Glomerular visceral epithelial cell (primary cell): ENCODE data around the gene PXDN.
A peak's percentile ranks its signal among the peaks of the same experiment; 100 is the strongest.

Source experiments
- DNase-seq: peaks from one replicate; pipeline ENCODE4 v3.0.0-alpha.2; 2016; ENCODE audit errors: extremely low spot score

Gene PXDN

DNA sequence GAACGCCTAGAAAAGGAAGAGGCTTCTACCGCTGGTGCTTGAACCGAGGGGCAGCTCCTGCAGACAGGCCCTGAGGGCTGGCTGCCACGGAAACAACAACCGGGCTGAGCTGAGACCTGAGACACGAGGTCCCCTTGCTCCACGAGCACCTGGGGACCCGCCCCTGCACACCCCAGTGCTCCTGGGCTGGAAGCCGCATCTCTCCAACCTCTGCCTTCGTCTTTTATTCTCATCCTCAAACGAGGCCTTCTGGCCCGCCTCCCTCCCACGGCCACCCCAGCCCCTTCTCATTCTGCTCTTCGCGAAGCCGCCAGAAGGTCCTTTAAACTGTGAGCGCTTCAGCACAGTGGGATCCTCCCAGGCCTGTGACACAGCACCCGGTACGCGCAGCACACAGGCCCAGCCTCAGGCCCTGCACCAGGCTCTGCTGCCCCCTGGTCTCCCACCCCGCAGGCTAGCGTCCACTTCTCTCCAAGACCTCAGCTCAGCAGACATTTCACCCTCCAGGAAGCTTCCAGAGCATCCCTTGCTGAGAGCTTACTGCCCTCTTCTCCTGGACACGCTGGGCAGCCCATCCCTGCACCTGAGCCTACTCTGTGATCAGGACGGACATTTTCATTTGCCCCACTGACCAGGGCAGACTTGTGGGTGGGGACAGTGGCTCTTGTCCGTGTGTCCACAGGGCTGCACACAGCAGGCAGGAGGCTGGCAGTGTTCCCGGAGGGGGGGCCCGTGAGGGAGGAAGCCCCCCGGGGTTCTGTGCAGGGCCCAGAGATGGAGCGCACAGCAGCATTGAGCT, 149.7 kb downstream of the PXDN start:
- no peak for DNase-seq

DNA sequence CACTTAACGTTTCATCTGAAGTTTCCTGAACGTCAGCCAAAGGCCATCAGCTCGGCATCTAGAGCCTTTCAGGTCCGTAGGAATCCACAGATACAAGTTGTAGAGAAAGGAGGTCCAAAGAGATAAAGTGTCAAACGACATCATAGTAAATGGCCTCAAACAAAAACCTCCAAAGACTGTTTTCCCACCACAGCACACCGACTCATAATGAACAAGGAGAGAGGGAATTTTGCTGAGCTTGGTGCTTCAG, 150.3 kb downstream of the PXDN start:
- DNase-seq, result no peak

DNA sequence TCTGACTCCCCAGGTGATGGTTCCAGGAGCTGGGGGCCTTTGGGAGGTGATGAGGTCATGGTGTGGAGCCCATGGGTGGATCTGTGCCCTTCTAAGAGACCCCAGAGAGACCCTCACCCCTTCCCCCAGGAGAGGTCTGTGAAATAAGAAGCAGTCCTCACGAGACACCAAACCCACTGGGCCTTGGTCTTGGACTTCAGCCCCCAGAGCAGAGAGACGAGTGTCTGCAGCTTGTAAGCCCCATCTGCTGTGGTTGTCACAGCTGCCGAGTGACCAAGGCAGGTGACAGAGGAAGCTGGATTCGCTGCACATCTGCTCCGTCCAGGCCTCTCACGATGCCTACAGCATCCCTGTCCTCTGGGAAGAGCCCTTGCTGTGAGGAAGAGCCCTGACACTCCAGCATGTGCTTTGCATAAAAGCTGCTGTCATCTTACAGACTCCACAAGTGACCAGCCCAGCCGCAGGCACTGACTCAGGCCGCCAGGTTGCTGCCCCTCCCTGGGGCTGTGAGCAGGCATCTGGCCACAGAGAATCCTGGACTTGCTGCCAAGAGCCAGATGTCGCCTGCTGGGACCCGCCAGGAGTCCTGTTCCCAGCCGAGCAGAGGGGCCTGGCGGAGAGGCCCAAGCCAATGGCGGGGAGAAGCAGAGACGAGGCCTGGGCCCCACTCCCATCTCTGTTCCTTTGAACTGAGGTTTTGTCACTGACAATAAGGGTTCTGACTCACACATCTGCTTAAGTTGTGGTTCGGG, 150.8 kb downstream of the PXDN start:
- DNase-seq, result peak; percentile 83

DNA sequence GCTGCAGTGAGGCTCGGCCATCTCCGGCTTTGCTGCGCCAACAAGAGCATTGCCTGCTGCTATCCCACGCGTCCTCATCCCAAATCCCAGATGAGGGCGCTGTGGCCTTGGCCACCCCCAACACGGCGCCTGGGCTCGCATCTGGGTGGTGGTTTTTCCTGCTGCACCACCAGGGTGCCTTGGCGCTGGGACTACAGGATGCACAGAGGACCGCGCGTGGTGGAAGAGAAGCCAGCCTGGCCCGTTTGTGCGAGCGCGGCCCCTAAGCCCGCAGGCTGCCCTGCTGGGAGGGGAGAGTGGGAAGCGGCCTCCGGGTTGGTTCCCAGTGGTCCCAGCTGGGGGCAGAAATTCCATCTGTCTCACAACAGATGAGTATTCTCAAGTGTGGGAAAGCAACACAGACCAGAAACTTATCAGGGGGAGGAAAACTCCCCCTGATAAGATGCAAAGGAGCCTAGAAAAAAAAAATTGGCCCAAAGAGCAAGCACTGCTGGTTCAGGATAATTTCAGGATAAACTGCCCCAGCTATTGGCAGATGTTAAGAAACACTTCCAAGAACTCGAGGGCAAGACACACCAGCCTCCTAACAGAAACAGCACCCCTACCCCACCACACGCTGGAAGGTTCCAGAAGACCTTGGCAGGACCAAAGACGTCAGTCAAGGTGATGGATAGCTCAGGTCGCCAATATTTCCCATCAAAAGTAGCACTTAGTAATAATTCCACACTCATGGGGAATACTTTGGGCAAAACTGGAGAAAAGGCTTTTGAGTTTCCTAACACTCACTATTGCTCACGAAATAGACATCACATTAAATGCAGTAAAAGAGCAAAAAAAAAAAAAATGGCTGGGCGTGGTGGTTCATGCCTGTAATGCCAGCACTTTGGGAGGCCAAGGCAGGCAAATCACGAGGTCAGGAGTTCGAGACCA, 152.1 kb downstream of the PXDN start:
- peak; percentile 68 for DNase-seq

DNA sequence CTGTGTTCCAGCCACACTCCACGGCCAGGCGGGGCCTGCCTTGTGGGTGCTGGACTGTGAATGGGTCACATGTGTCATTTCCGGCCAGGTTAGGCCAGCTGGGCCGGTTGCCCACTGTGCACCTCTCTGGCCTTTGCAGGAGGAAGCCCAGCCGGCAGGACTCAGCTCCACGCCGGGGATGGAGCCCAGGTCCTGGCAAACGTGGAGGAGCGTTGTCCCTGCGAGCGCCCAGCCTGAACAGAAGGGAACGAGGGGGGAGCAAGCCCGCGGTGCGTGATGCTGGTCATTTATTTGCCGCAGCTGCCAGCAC, 152.9 kb downstream of the PXDN start:
- DNase-seq, result peak; percentile 30

DNA sequence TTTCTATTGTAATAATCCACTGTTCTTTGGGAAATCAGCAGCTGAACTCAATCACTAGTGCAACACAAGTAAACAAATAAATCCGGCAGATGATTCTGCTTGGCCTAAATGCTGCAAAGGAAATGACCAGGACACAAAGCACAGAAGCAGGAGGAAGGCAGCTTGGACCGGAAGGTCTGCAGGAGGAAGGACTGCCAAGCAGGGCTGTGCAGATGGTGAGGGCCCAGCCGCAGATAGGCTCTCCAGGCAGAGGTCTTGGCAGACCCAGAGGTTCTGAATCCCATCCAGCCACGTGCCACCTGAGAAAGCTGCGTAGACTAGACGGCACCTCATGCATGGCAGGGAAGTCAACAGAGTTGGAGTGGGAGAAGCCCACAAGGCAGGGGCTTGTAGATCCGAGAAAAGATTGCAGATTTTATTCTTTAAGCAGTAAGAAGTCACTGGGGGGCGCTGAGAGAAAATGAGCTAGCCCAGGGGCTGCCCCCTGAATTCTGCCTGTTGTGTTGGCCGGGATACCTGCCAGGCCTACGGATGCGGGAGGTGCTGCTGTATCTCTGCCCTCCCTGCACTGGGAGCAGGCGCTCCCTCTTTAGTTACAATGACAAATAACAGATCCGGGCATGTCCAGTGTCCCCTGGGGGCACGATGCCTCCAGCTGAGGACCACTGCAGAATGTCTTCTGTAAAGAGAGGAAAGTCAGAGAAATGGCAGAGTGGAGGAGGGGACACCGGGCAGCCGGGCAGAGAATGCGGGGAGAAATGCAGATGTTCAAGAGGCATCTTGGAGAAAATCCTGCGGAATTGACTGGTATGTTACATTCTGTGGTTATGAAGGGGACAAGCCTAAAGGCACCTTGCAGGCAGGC, 153.5 kb downstream of the PXDN start:
- DNase-seq, result no peak

DNA sequence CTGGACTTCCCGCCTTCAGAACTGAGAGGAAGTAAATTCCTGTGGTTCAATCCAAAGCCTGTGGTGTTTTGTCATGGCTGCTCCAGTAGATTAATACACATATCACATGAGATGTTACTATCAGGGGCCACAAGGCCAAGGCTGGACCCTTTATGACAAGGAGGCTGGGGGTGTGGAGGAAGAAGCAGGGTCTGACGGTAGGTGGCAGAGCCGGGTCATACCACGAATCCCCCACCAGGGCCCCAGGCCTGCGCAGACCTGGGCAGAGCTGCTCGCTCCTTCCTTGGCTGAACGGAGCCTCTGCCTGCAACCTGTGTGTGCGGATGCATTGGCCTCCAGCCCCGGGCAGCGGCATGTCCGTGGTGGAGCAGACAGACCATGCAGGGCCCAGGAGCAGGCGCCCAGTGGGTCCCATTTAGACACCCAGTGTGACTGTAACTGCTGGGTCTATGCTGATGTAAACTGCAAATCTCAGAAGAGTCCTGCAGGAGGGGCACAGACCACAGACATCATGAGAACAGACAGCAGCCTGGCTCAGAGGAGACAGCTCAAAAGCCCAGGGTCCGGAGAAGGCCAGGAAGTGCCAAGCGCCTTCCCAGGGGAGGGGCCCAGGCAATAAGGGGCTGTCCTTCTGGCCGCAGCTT, 155.2 kb downstream of the PXDN start:
- DNase-seq, result peak; percentile 52

DNA sequence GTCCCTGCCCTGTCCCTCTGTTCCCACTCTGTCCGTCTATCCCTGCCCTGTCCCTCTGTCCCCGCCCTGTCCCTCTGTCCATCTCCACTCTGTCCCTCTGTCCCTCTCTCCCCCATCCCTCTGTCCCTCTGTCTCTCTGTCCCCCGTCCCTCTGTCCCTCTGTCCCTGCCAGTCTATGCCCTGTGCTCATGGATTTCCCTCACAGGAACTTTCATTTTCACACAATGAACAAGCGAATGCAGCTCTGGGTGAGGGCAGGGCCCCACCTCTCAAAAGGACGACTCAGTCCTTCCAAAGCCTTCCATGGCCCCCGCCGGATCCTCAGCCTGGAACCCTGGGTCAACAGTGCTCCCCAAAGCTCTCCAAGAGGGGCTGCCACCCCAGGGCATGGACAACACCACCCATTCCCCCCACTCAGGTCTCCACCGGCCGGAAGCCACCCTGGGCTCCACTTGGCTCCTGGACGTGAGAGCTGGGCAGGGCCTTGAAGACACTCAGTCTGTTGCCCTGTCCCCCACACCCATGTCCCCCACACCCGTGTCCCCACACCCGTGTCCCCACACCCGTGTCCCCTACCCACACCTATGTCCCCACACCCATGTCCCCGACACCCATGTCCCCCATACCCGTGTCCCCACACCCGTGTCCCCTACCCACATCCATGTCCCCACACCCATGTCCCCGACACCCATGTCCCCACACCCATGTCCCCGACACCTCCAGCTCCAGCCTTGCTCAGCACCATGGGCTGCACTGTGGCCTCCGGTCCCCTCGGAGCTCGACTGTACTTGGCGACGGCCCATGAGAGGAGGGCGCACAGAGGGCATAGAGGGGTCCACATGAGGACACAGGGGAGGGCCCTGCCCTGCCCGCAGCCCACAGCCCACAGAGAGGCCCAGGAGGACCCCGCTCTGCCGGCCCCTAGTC, 156.0 kb downstream of the PXDN start:
- DNase-seq, result no peak

DNA sequence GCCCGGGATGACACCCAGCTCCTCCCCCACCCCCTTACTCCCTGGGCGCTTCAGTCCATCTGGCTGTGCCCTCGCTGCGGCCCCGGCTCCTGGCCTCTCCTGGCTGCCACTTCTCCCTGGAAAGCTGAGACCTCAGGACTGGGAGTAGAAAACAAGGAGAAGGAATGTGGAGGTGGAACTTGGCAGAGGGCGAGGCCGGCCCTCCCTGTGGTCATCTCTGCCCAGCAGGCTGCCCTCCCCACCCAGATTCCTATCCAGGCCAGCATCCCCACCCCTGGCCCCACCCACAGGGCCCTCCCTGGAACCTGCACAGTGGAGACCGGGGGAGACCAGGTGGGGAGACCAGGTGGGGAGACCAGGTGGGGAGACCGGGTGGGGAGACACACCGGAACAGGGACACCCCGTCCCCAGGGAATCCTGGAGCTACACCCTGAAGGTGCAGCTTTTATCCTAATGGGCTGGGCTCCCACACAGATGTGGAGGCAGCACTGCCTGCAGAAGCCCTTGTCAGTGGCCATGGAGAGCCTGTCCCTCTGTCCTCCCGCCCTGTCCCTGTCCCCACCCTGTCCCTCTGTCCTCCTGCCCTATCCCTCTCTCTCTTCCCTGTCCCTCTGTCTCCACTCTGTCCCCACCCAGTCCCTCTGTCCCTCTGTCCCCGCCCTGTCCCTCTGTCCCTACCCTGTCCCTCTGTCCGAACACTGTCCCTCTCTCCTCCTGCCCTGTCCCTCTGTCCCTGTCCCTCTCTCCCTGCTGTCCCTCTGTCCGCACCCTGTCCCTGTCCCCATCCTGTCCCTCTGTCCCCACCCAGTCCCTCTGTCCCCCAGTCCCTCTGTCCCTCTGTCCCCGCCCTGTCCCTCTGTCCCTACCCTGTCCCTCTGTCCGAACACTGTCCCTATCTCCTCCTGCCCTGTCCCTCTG, 157.1 kb downstream of the PXDN start:
- DNase-seq, result peak; percentile 55

DNA sequence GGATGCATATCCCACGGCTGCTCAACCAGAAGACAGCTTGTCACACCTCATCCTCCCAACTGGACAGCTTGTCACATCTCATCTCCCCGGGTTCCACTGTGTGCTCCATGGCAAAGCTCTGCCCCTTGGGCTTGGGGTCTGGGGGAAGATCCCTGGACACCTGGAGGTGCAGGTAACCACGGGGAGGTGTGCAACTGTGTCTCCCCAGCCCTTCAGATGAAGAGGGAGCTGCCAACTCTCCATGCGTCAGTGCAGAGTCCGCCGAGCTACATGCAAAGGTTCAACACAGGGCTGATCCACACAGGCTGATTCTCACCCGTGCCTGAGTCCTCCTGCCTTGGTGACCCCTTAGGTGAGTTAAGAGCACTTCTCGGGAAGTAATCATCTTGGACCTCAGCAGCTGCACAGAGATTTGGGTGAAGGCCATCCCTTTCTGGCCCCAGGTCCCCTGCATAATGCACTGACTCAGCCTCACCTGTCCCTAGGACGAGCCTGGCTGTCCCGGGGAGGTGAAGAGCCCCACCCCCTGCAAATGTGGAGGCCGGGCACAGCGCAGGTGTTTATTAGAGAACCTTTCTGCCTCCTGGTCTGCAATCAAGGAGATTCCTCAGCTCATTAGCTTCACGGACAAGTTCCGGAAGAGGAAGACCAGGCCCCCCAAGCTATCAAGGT, 157.9 kb downstream of the PXDN start:
- no peak for DNase-seq

DNA sequence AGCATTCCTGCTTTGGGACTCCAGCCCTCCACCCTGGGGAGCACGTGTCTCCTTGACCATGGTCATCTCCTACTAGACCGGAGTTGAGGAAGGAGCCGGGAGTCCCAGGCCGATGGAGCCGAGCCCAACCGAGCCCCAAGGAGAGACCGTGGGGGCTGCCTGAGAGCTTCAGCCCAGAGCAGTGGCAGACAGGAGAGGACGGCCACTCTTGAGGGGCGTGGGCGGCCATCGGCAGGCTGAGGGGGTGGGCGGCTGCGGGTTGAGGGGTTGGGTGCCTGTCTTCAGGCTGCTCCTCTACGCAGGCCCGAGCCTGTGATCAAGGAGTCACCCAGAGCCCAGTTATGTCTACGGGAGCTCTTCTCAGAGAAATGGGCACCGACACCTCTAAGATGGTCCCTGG, 158.7 kb downstream of the PXDN start:
- DNase-seq, result no peak

DNA sequence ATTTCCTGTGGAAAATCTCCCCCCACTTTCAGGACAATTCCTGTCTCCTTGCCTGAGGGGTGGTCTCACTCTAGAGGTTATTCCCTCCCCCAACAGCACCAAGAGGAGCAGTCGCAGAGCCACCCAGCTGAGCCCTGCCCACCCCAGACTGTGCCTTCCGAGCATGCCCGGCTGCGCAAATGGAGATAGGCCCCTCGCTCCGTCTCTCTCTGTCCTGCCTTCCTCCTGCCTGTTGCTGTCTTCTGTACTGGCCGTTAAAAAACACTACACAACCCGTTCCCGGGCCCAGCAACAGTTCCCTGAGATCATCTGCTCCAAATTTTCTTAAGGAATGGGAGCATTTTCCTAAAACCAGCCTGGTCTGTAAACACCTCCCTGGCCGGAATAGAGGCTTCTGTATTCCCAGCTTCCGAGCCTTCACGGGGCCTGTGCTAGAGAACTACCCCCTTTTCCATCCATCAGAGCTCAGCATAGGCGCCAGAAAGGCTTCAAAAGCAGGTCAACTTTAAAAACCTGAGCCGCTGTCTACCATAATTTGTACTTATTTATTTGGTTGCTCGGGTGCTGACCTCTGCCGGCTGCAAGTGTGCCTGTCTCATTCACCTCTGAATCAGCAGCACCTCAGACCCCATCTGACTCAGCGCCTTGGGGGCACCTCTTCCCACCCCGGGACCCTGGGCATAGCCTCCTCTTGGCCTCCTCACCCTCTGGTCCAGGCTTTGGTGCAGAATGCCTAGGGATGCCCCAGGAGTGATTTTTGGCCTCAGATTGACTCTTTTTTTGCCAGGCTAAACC, 159.4 kb downstream of the PXDN start:
- no peak for DNase-seq

DNA sequence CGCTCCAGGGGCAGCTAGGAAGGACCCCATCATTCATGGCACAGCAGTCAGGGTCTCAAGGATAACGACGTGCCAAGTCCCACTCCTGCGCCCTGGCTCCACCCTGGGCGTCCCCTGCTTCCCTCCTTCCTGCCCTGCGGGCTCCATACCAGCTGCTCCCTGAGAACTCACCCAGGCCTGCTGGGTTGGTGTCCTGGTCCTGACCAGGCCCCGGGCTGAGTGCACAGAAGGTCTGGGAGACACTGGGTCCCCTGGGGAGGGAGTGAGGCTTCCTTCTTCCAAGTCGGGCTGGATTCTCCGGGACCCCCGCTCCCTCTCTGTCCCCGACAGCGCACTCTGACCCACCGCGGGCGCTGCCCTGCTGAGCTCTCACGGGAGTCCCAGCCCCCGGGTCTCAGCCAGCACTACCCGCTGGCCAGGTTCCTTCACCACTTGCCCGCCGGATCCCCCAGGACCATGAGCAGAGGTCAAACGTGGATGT, 160.2 kb downstream of the PXDN start:
- DNase-seq, result no peak

DNA sequence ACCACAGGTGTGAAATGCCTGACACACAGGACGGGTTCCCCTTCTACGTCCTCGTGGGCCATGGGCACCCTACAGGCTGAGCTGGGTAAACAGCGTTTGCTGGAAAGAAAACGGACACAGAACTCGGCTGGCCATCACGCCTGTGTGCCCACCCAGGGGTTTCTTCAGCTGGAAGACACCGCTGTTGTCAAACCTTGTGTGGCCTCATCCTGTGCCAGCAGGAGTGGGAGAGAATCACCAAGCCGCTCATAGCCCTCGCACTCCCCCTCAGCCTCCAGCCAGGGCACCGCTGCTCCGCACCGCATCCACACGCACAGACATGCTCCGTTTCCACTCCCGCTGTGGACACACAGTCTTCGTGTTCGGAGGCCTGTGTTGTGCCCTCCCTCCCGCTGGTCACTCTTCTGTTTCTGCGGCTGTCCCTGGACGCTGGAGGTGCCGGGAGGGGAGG, 161.4 kb downstream of the PXDN start:
- no peak for DNase-seq

DNA sequence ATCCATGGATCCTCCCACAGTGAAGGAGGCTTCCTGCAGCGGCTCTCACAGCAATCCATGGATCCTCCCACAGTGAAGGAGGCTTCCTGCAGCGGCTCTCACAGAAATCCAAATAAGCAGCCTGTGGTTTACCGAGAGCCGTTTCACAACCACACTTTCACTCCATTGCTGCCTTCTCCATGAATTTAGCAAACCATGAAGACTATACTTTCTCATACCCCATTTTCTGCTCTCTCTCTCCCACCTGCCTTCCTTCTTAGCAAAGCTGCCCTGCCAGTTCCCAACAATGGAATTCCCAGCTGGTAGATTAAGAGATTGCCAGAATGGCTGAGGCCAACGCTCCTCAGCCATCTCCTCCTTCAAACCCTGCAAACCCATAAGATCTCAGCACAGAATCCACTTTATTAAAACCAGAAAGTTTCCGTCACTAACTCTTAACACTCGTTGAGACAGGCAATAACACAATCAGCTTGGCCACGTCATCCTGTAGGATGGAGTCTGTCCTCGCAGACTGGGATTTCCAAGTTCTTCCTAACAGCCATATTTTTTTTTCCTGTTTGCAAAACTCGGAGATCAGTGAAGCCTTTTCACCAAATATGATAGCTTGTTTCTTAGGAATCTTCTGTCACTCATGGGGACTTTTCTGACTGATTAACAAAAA, 162.2 kb downstream of the PXDN start:
- DNase-seq, result no peak
